HEK293T (cell line): ENCODE data around the gene VRK1.

ENCODE experiments used
- ARNT ChIP-seq: fragments of 450-650 bp; IDR thresholded peaks from 2 replicates; pipeline ENCODE4 v1.6.1; 2017; ENCODE audit warnings: mild to moderate bottlenecking
- BHLHE40 ChIP-seq: fragments of 450-650 bp; IDR thresholded peaks from 2 replicates; pipeline ENCODE4 v1.6.1; 2016; ENCODE audit warnings: mild to moderate bottlenecking, moderate library complexity, borderline replicate concordance
- CTBP1 ChIP-seq: fragments of 450-650 bp; IDR thresholded peaks from 2 replicates; pipeline ENCODE4 v1.6.1; 2016; ENCODE audit warnings: borderline replicate concordance
- ELF4 ChIP-seq: fragments of 450-650 bp; IDR thresholded peaks from 2 replicates; pipeline ENCODE4 v1.6.1; 2017; ENCODE audit warnings: antibody characterized with exemption
- FOXK2 ChIP-seq: fragments of 450-650 bp; IDR thresholded peaks from 2 replicates; pipeline ENCODE4 v1.6.1; 2016; ENCODE audit warnings: mild to moderate bottlenecking
- FOXM1 ChIP-seq: fragments of 450-650 bp; IDR thresholded peaks from 2 replicates; pipeline ENCODE4 v1.6.1; 2017; ENCODE audit warnings: mild to moderate bottlenecking, borderline replicate concordance
- HDGF ChIP-seq: fragments of 450-650 bp; IDR thresholded peaks from 2 replicates; pipeline ENCODE4 v1.6.1; 2017; ENCODE audit warnings: antibody characterized with exemption, borderline replicate concordance
- L3MBTL2 ChIP-seq: fragments of 450-650 bp; conservative IDR thresholded peaks from 2 replicates; pipeline ENCODE4 v1.6.1; 2016; ENCODE audit warnings: mild to moderate bottlenecking
- NFRKB ChIP-seq: fragments of 450-650 bp; IDR thresholded peaks from 2 replicates; pipeline ENCODE4 v1.6.1; 2016; ENCODE audit warnings: mild to moderate bottlenecking, moderate library complexity
- SP1 ChIP-seq: fragments of 450-650 bp; IDR thresholded peaks from 2 replicates; pipeline ENCODE4 v1.6.1; 2017
- SUZ12 ChIP-seq: fragments of 450-650 bp; IDR thresholded peaks from 2 replicates; pipeline ENCODE4 v1.6.1; 2016; ENCODE audit warnings: mild to moderate bottlenecking
- TARDBP ChIP-seq: fragments of 450-650 bp; IDR thresholded peaks from 2 replicates; pipeline ENCODE4 v1.6.1; 2016
- ZNF384 ChIP-seq: fragments of 450-650 bp; IDR thresholded peaks from 2 replicates; pipeline ENCODE4 v1.6.1; 2016

DNA sequence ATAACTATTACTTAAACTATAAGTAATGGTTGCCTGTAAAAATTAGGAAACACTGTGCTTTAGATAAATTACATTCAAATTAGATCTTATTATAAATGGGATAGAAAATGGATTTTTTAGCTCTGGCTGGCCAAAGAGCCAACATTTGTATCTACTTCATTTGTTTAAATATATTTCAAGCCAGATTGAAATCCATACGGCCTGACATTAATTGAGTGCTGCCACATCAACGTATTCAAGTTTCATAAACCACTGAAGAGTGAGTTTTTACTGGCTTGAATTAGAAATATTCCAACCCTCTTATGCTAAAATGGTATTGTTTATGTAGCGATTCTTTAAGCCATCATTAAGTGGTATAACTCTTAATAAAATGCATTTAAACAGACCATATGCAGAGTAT lies 133.3 kb downstream of the VRK1 start:
- TF ChIP-seq NFRKB (no peak), HDGF (no peak), FOXM1 (no peak), TARDBP (no peak), ELF4 (no peak), SP1 (no peak), SUZ12 (no peak), ZNF384 (no peak), ARNT (no peak), BHLHE40 (no peak), CTBP1 (no peak), L3MBTL2 (no peak), FOXK2 (no peak)
